Endothelial cell of umbilical vein (primary cell): Measurements from ENCODE around the gene ACTG1. TPM values are rescaled to one million over a fixed set of nuclear protein-coding genes. Genes with fewer than 3 reads are reported as not detected.
A peak's percentile ranks its signal among the peaks of the same experiment; 100 is the strongest.

Experiments
- BruUV-seq: library from RNA; stranded (reverse); fragments of 400-500 nt; replicated peaks from 2 replicates; lab custom pipeline; 2021; lab: Mats Ljungman, UMichigan
- CTCF ChIA-PET: fragments of 300-600, 350-600 bp; sonication (Branson Sonifier 250); formaldehyde crosslinking; loops from one replicate; lab custom pipeline; 2021; ENCODE audit warnings: antibody characterized with exemption, inconsistent platforms; lab: Charles Lee
- POLR2A ChIA-PET: fragments of 300-600, 350-600 bp; sonication (Branson Sonifier 250); formaldehyde crosslinking; loops from one replicate; lab custom pipeline; 2021; ENCODE audit warnings: antibody characterized with exemption, inconsistent platforms; lab: Charles Lee
- DNase-seq: peaks from one replicate; pipeline ENCODE4 v3.0.0-alpha.2; 2011; ENCODE audit warnings: low read depth, low spot score
- FAIRE-seq: peaks from 2 replicates; lab custom pipeline; 2011; peaks lifted over from hg19 to GRCh38; lab: Jason Lieb, UNC
- H2AFZ ChIP-seq: 2 replicates; pipeline ENCODE4 v1.6.0; 2012; ENCODE audit warnings: low read depth, low read length, control low read depth, inconsistent platforms
- H3K27ac ChIP-seq: 2 replicates; pipeline ENCODE4 v1.5.1; 2011; ENCODE audit warnings: low read depth, mild to moderate bottlenecking, control low read depth, low read length, moderate library complexity; ENCODE audit not compliant: insufficient read depth
- H3K27me3 ChIP-seq, 2 experiments: 2 replicates each; pipeline versions ENCODE4 v1.6.0 to v1.6.1; 2011; ENCODE audit warnings: low read length in 2 of 2, mixed read lengths in 1 of 2; ENCODE audit not compliant: control insufficient read depth in 2 of 2, insufficient read depth in 2 of 2
- H3K36me3 ChIP-seq, 2 experiments: 2 replicates in 1 of 2; 3 replicates in 1 of 2; pipeline ENCODE4 v1.5.1; 2011; ENCODE audit warnings: low read length in 2 of 2, mild to moderate bottlenecking in 1 of 2, moderate library complexity in 1 of 2; ENCODE audit not compliant: control insufficient read depth in 2 of 2, insufficient read depth in 2 of 2; ENCODE audit errors: extremely low read depth in 1 of 2
- H3K4me1 ChIP-seq: 3 replicates; pipeline ENCODE4 v1.5.1; 2011; ENCODE audit warnings: mild to moderate bottlenecking, low read length; ENCODE audit not compliant: control insufficient read depth, insufficient read depth; ENCODE audit errors: extremely low read depth
- H3K4me2 ChIP-seq: 2 replicates; pipeline ENCODE4 v1.6.1; 2011; ENCODE audit warnings: low read length, control low read depth, mixed read lengths; ENCODE audit not compliant: insufficient read depth
- H3K4me3 ChIP-seq, 3 experiments: fragments of 200-600 bp in 1 of 3; sonication (generic), shearing (Covaris generic) in 1 of 3; replicated peaks in 1 of 3; 2 replicates each; pipeline ENCODE4 v1.5.1; 2011 to 2016; ENCODE audit warnings: control low read depth in 3 of 3, low read length in 3 of 3, mild to moderate bottlenecking in 2 of 3, inconsistent platforms in 1 of 3, low read depth in 1 of 3, moderate library complexity in 1 of 3; ENCODE audit not compliant: insufficient read depth in 1 of 3
- H3K79me2 ChIP-seq: 2 replicates; pipeline ENCODE4 v1.6.0; 2012; ENCODE audit warnings: low read length, inconsistent platforms; ENCODE audit not compliant: control insufficient read depth, insufficient read depth
- H3K9ac ChIP-seq: replicated peaks from 2 replicates; pipeline ENCODE3; 2011; ENCODE audit warnings: low read length, control low read depth; ENCODE audit not compliant: insufficient read depth; ENCODE audit errors: extremely low read depth
- H3K9me1 ChIP-seq: replicated peaks from 3 replicates; pipeline ENCODE4 v1.6.0; 2011; ENCODE audit warnings: mild to moderate bottlenecking, low read length; ENCODE audit not compliant: control insufficient read depth, insufficient read depth; ENCODE audit errors: extremely low read depth
- H3K9me3 ChIP-seq: replicated peaks from 2 replicates; pipeline ENCODE4 v1.5.1; 2012; ENCODE audit warnings: low read length, inconsistent platforms; ENCODE audit not compliant: control insufficient read depth, insufficient read depth
- H4K20me1 ChIP-seq: replicated peaks from 2 replicates; pipeline ENCODE3; 2011; ENCODE audit warnings: mild to moderate bottlenecking, low read length; ENCODE audit not compliant: control insufficient read depth, insufficient read depth; ENCODE audit errors: extremely low read depth
- CTCF ChIP-seq, 2 donors: IDR thresholded peaks; 1 replicate in 1 of 2; 2 replicates in 1 of 2; pipeline ENCODE4 v1.5.1; 2011; ENCODE audit warnings: low read length in 2 of 2, mild to moderate bottlenecking in 2 of 2, moderate library complexity in 2 of 2, control low read depth in 1 of 2, inconsistent platforms in 1 of 2, low read depth in 1 of 2; ENCODE audit not compliant: insufficient read depth in 1 of 2; ENCODE audit errors: extremely low read depth in 1 of 2
- MYC ChIP-seq: IDR thresholded peaks from one replicate; pipeline ENCODE4 v1.6.1; 2011; ENCODE audit warnings: mild to moderate bottlenecking, low read depth, low read length
- dilution Hi-C: fragments of 300-500 bp; cut with MboI; formaldehyde crosslinking; loops from one replicate; pipeline ENCODE4 v1.15.0; 2019; ENCODE audit warnings: low sequenced_read_pairs; ENCODE audit not compliant: extremely low pct_ligation_motif_present
- intact Hi-C: fragments of 100-400 bp; cut with micrococcal nuclease; formaldehyde crosslinking; loops from one replicate; pipeline ENCODE4 v1.10.0; 2022
- polyA plus RNA-seq, 4 experiments: library from polyadenylated mRNA; depleted of rRNA in 3 of 4; stranded (reverse) in 3 of 4; unstranded in 1 of 4; fragments of >200 nt; gene quantifications; 2 replicates each; pipeline versions ENCODE4 v1.2.1 to v1.2.3, GENCODE V29; 2011 to 2012; ENCODE audit warnings: missing spikeins in 1 of 4
- total RNA-seq: library from RNA; stranded (reverse); gene quantifications from 2 replicates; pipeline ENCODE4 v1.2.3, GENCODE V29; 2021

The ACTG1 gene
- total and polyA plus RNA-seq, 2 donors (not counting 3 experiments of a cell fraction or from before 2014, with no cell fraction given) = 6,127 to 10,663 TPM

GRCh38 chr17:81515530-81516041, 3.0 kb upstream of the ACTG1 start:
- CTCF ChIA-PET = interaction anchor here (0.6 to 0.9 kb wide), 2 partner anchors 118 to 261 kb away, joined by 3 read pairs; no protein-coding TSS in a partner anchor

More at GRCh38 chr17:81515530-81516041, 3.0 kb upstream of the ACTG1 start:
- TF ChIP-seq MYC (no peak), CTCF (IDR thresholded peaks at IDR 0.05; ENCODE audit: extremely low read depth in 1 of 2, insufficient read depth in 1 of 2, low read depth in 1 of 2, low read length in 2 of 2) (no peak)
- H4K20me1 ChIP-seq = no peaks in the 10 kb centered on the region
- dilution Hi-C loops (no loop called here), intact Hi-C loops (loop anchor here (1.0 to 2.0 kb wide), 2 partner anchors 38 to 121 kb away; partner anchors contain the start of gene BAHCC1)
- H2AFZ ChIP-seq = no peak overlapping the region
- peak overlapping the region; percentile 52 for H3K27ac ChIP-seq
- H3K4me3 ChIP-seq = peak overlapping the region; percentile 55 to 84 (median 77)
- DNase-seq = no peak
- no TSS peak for BruUV-seq
- peak overlapping the region; percentile 54 for H3K9ac ChIP-seq
- POLR2A ChIA-PET = interaction anchor here (0.6 kb wide), 1 partner anchor 7 kb away, joined by 4 read pairs; no protein-coding TSS in a partner anchor
- peaks cover 45% of the 10 kb centered on the region for H3K79me2 ChIP-seq
- peak overlapping the region; percentile 94 for H3K4me2 ChIP-seq
- peaks cover 3 to 13% of the 10 kb centered on the region in 2 experiments for H3K36me3 ChIP-seq
- no peak for FAIRE-seq
- peaks cover 35% of the 10 kb centered on the region for H3K4me1 ChIP-seq
- no peaks in the 10 kb centered on the region for H3K9me1 ChIP-seq
- no peaks in the 10 kb centered on the region for H3K27me3 ChIP-seq
- no peaks in the 10 kb centered on the region for H3K9me3 ChIP-seq
